LNCaP clone FGC (cell line): ENCODE results near the gene TRIM31.
"Not testable (repeated sequence)": the region's sequence is repeated elsewhere in the genome, so short reads cannot be mapped to it uniquely, and the experiment has no call there.

Source experiments
- DNase-seq: peaks from one replicate; pipeline ENCODE4 v3.0.0-alpha.2; 2011; ENCODE audit warnings: low read depth
- H3K4me3 ChIP-seq: 2 replicates; pipeline ENCODE4 v1.5.1; 2011; ENCODE audit warnings: mild to moderate bottlenecking, low read depth, low read length, control low read depth
- CTCF ChIP-seq: IDR thresholded peaks from 2 replicates; pipeline ENCODE4 v1.5.1; 2012; ENCODE audit warnings: mild to moderate bottlenecking; ENCODE audit not compliant: control insufficient read depth, insufficient read depth; ENCODE audit errors: extremely low read depth

The TRIM31 gene

GRCh38 chr6:30127238-30128093 is 14.6 kb upstream of the TRIM31 start:
- DNase-seq = no peak
- H3K4me3 ChIP-seq = no peak overlapping the region

GRCh38 chr6:30122515-30122914 is 9.6 kb upstream of the TRIM31 start:
- no peak for TF ChIP-seq CTCF
- no peak overlapping the region for H3K4me3 ChIP-seq
- DNase-seq = no peak

More at GRCh38 chr6:30127238-30128093, 14.6 kb upstream of the TRIM31 start:
- TF ChIP-seq CTCF = no peak

GRCh38 chr6:30121446-30122366 is 8.8 kb upstream of the TRIM31 start:
- no peak overlapping the region for H3K4me3 ChIP-seq
- no peak for TF ChIP-seq CTCF
- no peak for DNase-seq

GRCh38 chr6:30118691-30119090 is 5.8 kb upstream of the TRIM31 start:
- H3K4me3 ChIP-seq, DNase-seq: not testable (repeated sequence)

- H3K4me3 ChIP-seq = no peak overlapping the region
- no peak for DNase-seq
- TF ChIP-seq CTCF = no peak
These were observed 3.8 kb upstream of the TRIM31 start for GRCh38 chr6:30116724-30117123.

- no peak overlapping the region for H3K4me3 ChIP-seq
- no peak for DNase-seq
- no peak for TF ChIP-seq CTCF
These were observed 951 bp upstream of the TRIM31 start for GRCh38 chr6:30113841-30114240.

- DNase-seq = no peak
These were observed 392 bp downstream of the TRIM31 start for GRCh38 chr6:30112402-30112994.

More at GRCh38 chr6:30112402-30112994, 392 bp downstream of the TRIM31 start:
- TF ChIP-seq CTCF = no peak
- H3K4me3 ChIP-seq = no peak overlapping the region
